RCC 7860 (cell line): ENCODE measurements around the gene GOLGA1.
"Not testable (repeated sequence)": the region's sequence is repeated elsewhere in the genome, so short reads cannot be mapped to it uniquely, and the experiment has no call there.

ENCODE experiments used
- DNase-seq: peaks from one replicate; pipeline ENCODE4 v3.0.0-alpha.2; 2015; ENCODE audit warnings: low spot score
- FAIRE-seq: peaks from 2 replicates; lab custom pipeline; 2012; peaks lifted over from hg19 to GRCh38; lab: Jason Lieb, UNC

The GOLGA1 gene

GRCh38 chr9:124941679-124942561 lies 1.0 kb upstream of the GOLGA1 start:
- peak; percentile 37 for DNase-seq
- FAIRE-seq = no peak

GRCh38 chr9:124940521-124940893 lies 376 bp downstream of the GOLGA1 start:
- no peak for DNase-seq
- FAIRE-seq = no peak

- FAIRE-seq = no peak
- DNase-seq = no peak
Measured at GRCh38 chr9:124939944-124940343, 939 bp downstream of the GOLGA1 start.

- no peak for DNase-seq
- no peak for FAIRE-seq
Measured at GRCh38 chr9:124934290-124934689, 6.6 kb downstream of the GOLGA1 start.

GRCh38 chr9:124932333-124932732 lies 8.6 kb downstream of the GOLGA1 start:
- no peak for FAIRE-seq
- DNase-seq = no peak

GRCh38 chr9:124929464-124929863 lies 11.4 kb downstream of the GOLGA1 start:
- no peak for DNase-seq
- no peak for FAIRE-seq

GRCh38 chr9:124928116-124928515 lies 12.8 kb downstream of the GOLGA1 start:
- no peak for FAIRE-seq
- no peak for DNase-seq

GRCh38 chr9:124920394-124920793 lies 20.5 kb downstream of the GOLGA1 start:
- not testable (repeated sequence) for FAIRE-seq, DNase-seq

GRCh38 chr9:124914753-124915405 lies 26.0 kb downstream of the GOLGA1 start:
- FAIRE-seq = no peak
- no peak for DNase-seq

- DNase-seq (no peak), FAIRE-seq (no peak)
Measured at GRCh38 chr9:124913378-124913777, 27.5 kb downstream of the GOLGA1 start.

GRCh38 chr9:124911766-124912165 lies 29.1 kb downstream of the GOLGA1 start:
- DNase-seq (no peak), FAIRE-seq (no peak)

- FAIRE-seq (no peak), DNase-seq (no peak)
Measured at GRCh38 chr9:124908098-124908497, 32.8 kb downstream of the GOLGA1 start.

GRCh38 chr9:124906966-124907365 lies 33.9 kb downstream of the GOLGA1 start:
- FAIRE-seq (no peak), DNase-seq (no peak)

GRCh38 chr9:124899845-124900244 lies 41.0 kb downstream of the GOLGA1 start:
- DNase-seq = no peak
- no peak for FAIRE-seq

GRCh38 chr9:124897570-124898460 lies 43.1 kb downstream of the GOLGA1 start:
- no peak for FAIRE-seq
- no peak for DNase-seq

GRCh38 chr9:124894741-124895170 lies 46.1 kb downstream of the GOLGA1 start:
- FAIRE-seq = no peak
- DNase-seq = no peak

- FAIRE-seq = no peak
- no peak for DNase-seq
Measured at GRCh38 chr9:124894035-124894740, 46.7 kb downstream of the GOLGA1 start.

- no peak for FAIRE-seq
Measured at GRCh38 chr9:124890179-124890578, 50.7 kb downstream of the GOLGA1 start.

GRCh38 chr9:124889006-124889405 lies 51.9 kb downstream of the GOLGA1 start:
- no peak for FAIRE-seq
- DNase-seq = no peak

More at GRCh38 chr9:124890179-124890578, 50.7 kb downstream of the GOLGA1 start:
- no peak for DNase-seq

- FAIRE-seq (no peak), DNase-seq (no peak)
Measured at GRCh38 chr9:124887832-124888231, 53.1 kb downstream of the GOLGA1 start.
